Placental pericyte (primary cell): ENCODE results near the gene LMF2. TPM values are rescaled to one million over a fixed set of nuclear protein-coding genes. Genes with fewer than 3 reads are reported as not detected.

Experiments used
- total RNA-seq: library from RNA; depleted of rRNA; stranded (reverse); fragments of >200 nt; gene quantifications from 2 replicates; pipeline ENCODE4 v1.2.3, GENCODE V29; 2012

Gene LMF2, protein sequence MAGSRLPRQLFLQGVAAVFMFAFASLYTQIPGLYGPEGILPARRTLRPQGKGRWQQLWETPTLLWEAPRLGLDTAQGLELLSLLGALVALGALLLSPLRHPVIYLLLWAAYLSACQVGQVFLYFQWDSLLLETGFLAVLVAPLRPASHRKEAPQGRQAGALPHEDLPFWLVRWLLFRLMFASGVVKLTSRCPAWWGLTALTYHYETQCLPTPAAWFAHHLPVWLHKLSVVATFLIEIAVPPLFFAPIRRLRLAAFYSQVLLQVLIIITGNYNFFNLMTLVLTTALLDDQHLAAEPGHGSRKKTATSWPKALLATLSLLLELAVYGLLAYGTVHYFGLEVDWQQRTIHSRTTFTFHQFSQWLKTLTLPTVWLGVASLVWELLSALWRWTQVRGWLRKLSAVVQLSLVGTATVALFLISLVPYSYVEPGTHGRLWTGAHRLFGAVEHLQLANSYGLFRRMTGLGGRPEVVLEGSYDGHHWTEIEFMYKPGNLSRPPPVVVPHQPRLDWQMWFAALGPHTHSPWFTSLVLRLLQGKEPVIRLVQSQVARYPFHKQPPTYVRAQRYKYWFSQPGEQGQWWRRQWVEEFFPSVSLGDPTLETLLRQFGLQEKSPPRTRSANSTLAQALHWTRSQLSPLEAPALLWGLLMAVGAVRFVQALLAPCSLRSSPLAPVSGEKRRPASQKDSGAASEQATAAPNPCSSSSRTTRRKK
- total RNA-seq = 60.6 and 130 TPM in 2 replicates

DNA sequence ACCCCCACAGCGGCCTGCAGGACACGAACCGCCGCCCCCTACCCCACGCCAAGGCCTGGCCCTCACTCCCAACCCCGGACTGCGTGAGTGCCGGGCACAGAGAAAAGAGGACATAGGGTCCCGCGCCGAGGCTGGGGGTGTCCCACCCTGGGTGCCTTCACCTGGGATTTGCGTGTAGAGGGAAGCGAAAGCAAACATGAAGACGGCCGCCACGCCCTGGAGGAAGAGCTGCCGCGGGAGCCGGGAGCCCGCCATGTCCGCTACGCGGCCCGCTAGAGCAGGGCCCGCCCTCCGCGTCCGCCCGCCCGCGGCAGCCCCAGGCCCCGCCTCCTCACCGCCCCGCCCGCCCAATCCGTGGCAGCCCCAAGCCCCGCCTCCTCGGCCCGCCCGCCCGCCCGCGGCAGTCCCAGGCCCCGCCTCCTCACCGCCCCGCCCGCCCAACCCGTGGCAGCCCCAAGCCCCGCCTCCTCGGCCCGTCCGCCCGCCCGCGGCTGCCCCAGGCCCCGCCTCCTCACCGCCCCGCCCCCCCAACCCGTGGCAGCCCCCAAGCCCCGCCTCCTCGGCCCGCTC lies at the start of gene LMF2:
TSS of gene LMF2 (minus strand) at position 282 of the 570 bp plus-strand sequence. CDS start at position 255, 27 bp downstream.

DNA sequence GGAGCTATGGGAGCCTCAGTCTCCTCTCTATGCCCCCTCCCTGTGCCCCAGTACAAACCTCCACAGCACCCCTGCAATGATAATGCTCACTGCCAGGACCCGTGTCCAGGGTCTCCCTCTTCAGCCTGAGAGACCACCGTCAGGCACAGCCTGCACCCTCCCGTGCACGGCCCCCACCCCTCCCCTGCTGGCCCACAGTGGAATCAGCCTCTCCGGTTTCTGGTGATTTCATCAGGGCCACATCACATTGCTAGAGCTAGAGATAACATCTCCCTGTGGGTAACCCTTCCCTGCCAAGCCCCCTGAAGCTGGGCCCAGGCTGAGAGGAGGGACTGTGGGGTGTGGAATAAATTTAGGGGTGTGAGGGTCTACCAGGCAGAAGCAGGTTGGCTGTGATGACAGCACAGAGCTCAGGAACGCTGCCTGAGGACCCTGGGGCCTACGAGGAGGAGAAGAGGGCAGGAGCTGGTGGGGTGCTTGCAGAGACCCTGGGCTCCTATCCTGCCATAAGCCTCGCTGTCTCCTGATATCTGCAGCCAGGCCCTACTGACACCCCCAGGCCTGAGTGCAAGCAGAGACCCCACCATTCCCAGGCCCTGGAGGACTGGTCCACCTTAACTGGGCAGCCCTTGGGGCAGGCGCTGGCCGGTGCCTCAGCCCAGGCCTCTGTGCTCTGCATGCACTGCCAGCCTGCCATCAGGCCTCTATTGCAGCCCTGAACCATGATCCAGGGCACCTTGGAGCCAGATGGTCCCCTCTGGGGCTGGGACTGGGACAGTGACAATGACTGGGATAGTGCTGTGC lies 38.2 kb upstream of the LMF2 start, which contains the start of gene KLHDC7B:
TSS of gene KLHDC7B (plus strand) at position 378 of the 804 bp plus-strand sequence. CDS start at position 723, 345 bp downstream.

DNA sequence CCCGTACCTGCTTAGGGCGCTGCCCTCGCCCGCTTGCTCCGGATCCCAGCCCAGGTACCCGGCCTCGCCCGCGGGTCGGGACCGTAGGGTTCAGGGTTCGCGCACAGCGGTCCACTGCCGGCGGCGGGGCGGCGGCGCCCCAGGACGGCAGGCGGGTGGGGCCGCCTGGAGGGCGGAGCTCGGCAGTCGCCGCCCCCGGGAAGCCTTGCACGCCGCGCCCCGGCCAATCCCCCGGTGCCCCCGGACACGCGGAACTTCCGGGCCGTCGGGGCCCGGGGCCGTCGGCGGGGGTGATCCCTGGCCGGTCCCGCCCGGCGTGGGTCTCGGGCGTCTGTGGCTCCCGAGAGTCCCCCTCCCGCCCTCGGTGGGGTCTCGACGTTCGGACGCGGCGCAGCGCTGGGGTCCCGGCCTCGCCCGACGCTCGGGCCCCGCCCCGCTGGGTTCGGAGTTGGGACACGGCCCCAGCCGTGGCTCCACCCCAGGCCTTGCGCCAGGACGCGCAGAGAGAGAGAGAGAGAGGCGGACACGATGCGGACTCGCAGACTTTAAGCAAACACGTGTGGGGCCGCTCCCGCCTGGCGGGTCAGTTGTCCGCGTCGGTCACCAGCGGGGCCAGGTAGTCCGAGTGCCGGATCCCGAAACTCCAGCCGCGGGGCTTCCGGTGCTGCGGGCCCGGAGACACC lies 22.5 kb upstream of the LMF2 start, which contains the start of gene TYMP:
TSS of gene TYMP (minus strand) at position 116 of the 683 bp plus-strand sequence. CDS start 303 bp downstream, outside the sequence.

DNA sequence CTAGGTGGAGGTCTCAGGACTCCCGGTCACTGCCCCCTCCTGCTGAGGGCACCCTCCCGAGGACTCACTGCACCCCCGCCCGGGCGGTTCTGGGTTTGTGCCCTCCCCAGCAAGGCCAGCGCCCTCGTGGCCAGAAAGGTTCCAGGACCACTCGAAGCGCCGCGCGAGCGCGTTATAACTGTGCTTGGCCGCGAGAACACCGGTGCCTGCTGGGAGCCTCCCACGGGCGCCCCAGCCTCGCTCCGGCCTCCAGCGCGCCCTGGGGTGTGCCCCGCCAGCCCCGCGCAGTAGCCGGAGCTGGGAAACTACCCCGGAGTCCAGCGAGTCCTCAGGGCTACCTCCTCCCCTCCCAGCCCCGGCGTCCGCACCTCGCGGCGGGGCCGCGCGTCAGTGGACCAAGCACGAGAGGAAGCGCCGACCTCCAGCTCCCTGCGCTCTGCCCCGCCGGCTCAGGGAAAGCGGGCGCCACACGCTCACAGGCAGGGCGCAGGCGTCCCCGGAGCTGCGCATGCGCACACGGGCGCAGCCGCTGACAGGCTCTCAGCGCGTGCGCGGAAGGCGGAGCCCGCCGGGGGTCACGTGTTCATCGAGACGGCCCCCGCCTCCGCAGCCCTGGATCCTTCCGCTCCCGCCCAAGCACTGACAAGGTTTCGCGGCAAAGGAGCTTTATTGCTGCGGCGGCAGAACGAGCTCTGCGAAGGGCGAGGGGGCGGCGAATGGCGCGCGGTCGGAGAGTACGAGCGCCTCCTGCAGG lies 17.8 kb upstream of the LMF2 start, which contains the start of gene SCO2:
TSS of gene SCO2 (minus strand) at position 495 of the 754 bp plus-strand sequence. CDS start 1,187 bp downstream, outside the sequence.

DNA sequence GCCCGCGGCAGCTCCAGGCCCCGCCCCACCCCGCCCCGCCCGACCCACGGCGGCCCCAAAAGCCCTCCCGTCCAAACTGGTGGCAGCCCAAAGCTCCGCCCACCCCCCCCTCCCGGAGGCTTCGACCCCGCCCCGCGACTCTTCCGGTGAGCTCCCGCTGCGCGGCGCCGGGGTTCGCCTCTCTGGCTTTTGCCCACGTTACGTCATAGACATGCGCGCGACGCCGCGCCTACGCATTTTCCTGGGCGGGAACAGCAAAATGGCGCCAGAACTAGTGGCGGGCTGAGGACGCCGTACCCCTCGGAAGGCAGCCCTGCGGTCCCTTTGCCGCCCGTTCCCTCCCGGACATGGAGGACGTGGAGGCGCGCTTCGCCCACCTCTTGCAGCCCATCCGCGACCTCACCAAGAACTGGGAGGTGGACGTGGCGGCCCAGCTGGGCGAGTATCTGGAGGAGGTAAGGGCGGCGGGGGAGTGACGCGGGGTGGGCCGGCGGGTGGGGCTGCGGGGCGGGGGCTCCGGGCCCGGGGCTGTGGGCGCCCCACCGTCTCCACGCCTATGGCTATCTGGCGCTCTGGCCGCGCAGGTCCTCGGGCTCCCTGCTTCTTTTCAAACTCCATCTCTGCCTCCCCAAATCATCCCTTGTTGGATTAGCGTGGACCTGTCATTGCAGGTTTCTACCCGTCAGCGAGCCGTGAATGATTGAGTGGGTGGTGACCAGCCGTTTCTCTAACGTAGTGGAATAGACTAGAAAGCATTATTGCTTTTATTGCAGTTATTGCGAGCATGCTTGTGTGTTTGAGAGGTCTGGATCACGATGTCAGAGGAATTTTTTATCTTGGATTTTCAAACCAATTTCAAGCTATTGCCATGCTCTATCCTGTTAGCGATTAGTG lies 736 bp upstream of the LMF2 start, which contains the start of gene NCAPH2:
TSS of gene NCAPH2 (plus strand) at position 234 of the 894 bp plus-strand sequence. CDS start at position 348, 114 bp downstream.

DNA sequence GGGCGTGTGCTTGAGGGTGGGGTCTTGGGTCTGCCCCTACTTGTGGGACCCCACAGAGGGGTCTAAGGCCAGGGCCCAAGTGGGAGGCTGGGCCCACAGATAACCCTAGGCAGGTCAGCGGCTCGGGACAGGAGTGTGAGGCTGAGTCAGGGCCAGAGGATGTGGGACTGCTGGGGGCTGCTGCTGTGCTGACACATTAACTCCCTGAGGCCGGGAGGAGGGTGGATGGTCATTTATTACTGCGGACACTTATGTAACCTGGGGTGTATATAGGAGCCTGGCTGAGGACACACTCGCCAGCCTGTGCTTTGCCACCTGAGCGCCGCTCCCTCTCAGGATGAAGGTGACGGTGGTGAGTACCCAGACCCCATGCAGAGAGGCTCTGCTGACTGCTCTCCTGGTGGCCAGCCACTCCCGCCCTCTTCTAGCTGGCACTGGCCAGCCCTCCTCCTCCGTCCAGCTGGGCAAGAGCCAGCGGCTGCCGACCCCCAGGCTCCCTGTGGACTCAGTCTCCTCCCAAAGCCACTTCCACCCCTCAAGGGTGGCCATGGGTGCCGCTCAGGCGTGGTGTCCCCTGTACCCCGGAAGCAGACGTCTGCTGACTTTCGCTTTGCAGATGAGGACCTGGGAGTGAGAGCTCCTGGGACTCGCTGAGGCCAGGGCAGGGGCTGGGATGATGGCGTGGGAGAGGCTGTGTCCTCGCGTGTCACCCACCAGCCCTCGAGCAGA lies 20.8 kb downstream of the LMF2 start, which contains the start of gene MIOX:
TSS of gene MIOX (plus strand) at position 299 of the 729 bp plus-strand sequence. CDS start at position 338, 39 bp downstream.

DNA sequence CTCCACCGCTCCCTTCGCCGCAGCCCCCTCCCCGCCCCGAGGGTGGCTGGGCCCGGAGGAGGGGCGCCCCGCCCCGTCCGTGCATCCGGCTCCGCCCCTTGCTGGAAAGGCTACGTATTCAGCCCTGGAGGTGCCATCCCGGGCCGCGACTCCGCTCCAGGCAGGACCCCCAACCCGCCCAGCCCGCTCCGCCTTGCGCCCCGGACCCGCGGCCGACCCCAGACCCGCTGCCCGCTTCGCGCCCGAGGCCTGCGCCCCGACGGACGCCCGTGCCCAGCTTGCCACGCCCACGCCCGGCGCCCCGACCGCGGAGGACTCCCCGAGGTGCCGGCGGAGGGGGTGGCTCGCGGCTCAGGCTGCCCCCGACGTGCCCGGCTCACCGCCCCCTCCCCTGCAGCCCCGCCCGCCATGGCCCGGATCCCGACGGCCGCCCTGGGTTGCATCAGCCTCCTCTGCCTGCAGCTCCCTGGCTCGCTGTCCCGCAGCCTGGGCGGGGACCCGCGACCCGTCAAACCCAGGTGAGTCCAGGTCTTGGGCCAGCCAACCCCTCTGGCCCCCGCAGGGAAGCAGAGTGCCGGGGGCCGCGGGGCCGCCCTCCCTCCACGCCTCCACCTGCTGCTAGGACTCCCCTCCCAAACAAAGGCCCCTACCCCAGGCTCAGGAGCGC lies 25.9 kb downstream of the LMF2 start, which contains the start of gene ADM2:
TSS of gene ADM2 (plus strand) at position 104 of the 667 bp plus-strand sequence. CDS start at position 409, 305 bp downstream.

DNA sequence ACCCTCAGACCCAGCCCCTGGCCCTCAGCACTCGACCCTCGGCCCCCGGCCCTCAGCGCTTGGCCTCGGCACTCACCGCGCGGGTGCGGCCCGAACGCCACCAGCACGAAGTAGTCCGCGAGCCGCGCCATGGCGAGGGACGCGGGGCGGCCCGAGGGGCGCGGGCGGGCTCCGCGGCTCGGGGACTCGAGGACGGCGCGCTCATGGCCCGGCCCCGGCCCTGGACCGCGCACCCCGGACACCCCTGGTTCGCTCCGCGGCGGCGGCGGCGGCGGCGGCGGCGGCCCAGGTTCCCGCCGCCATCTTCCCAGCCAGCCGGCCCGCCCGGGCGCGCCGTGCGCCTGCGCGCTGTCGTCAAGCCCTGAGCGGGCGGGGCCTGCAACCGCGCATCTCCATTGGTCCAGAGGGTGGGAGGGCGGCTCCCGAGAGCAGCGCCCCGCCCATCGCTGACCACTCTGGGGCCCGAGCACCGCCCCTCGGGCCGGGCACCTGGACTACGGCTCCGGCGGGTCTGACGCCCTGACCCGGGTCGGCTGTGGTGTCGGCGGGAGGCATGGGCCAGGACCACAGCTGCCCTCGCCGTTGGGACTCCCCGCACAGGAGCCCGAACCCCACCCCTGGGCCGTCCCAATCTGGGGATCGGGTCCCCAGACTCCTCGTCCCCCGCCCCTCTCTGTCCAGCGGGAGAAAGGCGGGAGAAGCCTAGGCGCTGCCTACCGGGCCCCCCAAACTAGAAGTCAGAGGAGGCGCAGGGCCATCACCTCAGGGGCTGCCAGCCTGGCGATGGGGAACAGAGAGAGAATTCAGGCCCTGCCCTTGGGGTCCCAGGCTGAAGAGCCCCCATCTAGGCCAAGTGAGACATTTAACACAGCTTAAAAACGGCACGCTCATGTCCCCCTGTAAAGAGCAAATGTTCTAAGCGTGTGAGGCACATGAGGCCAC lies 32.5 kb downstream of the LMF2 start, which contains the start of gene SBF1:
TSS of gene SBF1 (minus strand) at position 326 of the 942 bp plus-strand sequence. CDS start at position 131, 195 bp downstream.

Other genes starting within 250 kb of the LMF2 start
- 41.5 and 55.6 TPM in 2 replicates for gene MAPK12, start 246.0 kb downstream of the LMF2 start, total RNA-seq
- gene MAPK11, start 237.3 kb downstream of the LMF2 start, total RNA-seq = 4.2 and 10.3 TPM in 2 replicates
- 174 and 339 TPM in 2 replicates for gene PLXNB2, start 200.1 kb downstream of the LMF2 start, total RNA-seq
- gene DENND6B, start 180.7 kb downstream of the LMF2 start, total RNA-seq = 1.7 and 3.3 TPM in 2 replicates
- gene PPP6R2, start 164.4 kb downstream of the LMF2 start, total RNA-seq = 69.4 and 72.3 TPM in 2 replicates
- gene SBF1, start 32.7 kb downstream of the LMF2 start, total RNA-seq = 110 TPM in 2 replicates
- gene ADM2, start 26.2 kb downstream of the LMF2 start, total RNA-seq = 2.7 and 13.3 TPM in 2 replicates
- gene MIOX, start 20.8 kb downstream of the LMF2 start, total RNA-seq = 0.14 TPM in 1 of 2 replicates, not detected in the other
- gene NCAPH2, start 522 bp upstream of the LMF2 start, total RNA-seq = 24.9 and 75.3 TPM in 2 replicates
- 3.7 and 4.9 TPM in 2 replicates for gene SCO2, start 17.9 kb upstream of the LMF2 start, total RNA-seq
- gene TYMP, start 22.3 kb upstream of the LMF2 start, total RNA-seq = 34.4 and 236 TPM in 2 replicates
- 5.3 TPM in 1 of 2 replicates, not detected in the other for gene KLHDC7B, start 38.2 kb upstream of the LMF2 start, total RNA-seq
- gene SYCE3, start 55.2 kb upstream of the LMF2 start, total RNA-seq = not detected in 2 replicates
- 3.9 and 9.8 TPM in 2 replicates for gene CPT1B, start 70.7 kb upstream of the LMF2 start, total RNA-seq
- gene CHKB, start 75.1 kb upstream of the LMF2 start, total RNA-seq = 26.9 and 44.6 TPM in 2 replicates
- gene MAPK8IP2, start 93.1 kb upstream of the LMF2 start, total RNA-seq = 0.14 and 1.5 TPM in 2 replicates
- 27.3 and 38.1 TPM in 2 replicates for gene ARSA, start 120.5 kb upstream of the LMF2 start, total RNA-seq
- 1.1 TPM in 2 replicates for gene SHANK3, start 165.1 kb upstream of the LMF2 start, total RNA-seq
- not detected in 2 replicates for gene ACR, start 230.5 kb upstream of the LMF2 start, total RNA-seq